ENCODE data around the gene TACR1.

DNA sequence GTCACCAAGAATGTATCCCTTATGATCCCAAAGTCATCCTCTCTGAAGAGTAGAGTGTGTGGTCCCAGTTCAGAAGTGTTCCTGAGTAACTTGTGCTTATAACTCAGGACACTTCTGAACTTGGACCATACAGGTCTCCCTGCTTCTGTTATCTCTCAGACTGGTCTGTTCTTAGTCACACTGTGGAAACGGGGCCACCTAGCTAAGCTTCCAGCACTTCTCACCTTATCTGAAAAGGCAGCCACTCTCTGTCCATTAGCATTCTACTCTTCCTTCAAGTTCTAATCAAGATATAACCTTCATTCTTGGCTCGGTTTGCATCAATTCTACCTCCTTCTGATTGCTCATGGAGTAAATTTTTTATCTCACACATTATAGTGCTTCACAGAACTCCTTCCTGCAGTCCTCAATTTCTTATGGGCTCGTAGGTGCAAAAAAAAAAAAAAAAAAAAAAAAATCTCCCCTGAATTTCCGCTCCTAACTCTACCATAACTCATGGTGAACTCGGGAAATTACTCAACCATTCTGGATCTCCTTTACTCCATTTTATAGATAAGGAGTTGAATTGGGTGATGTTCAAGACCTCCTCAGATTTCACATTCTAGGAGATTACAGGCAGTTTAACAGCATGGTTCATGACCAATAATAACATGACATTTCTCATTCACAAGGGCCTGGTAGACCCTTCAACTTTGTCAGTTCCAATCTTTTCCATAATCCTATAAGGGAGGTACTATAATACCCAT is 108.4 kb downstream of the TACR1 start:
- TF ChIP-seq, protein P1, sequence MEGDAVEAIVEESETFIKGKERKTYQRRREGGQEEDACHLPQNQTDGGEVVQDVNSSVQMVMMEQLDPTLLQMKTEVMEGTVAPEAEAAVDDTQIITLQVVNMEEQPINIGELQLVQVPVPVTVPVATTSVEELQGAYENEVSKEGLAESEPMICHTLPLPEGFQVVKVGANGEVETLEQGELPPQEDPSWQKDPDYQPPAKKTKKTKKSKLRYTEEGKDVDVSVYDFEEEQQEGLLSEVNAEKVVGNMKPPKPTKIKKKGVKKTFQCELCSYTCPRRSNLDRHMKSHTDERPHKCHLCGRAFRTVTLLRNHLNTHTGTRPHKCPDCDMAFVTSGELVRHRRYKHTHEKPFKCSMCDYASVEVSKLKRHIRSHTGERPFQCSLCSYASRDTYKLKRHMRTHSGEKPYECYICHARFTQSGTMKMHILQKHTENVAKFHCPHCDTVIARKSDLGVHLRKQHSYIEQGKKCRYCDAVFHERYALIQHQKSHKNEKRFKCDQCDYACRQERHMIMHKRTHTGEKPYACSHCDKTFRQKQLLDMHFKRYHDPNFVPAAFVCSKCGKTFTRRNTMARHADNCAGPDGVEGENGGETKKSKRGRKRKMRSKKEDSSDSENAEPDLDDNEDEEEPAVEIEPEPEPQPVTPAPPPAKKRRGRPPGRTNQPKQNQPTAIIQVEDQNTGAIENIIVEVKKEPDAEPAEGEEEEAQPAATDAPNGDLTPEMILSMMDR (IDR thresholded peaks at IDR 0.05): no peak
- no peak for TF ChIP-seq POLR2A (IDR thresholded peaks at IDR 0.05; ENCODE audit: low read depth)
